Gastrocnemius medialis (tissue), 4 donors: ENCODE data around the gene VAT1. TPM values are rescaled to one million over a fixed set of nuclear protein-coding genes. Genes with fewer than 3 reads are reported as not detected.
A peak's percentile ranks its signal among the peaks of the same experiment; 100 is the strongest.
"Not testable (repeated sequence)": the region's sequence is repeated elsewhere in the genome, so short reads cannot be mapped to it uniquely, and the experiment has no call there.

Experiments
- ATAC-seq, 2 donors: fragments of 150-250 bp; one replicate each; pipeline ENCODE4 v1.9.1; 2016
- DNase-seq, 2 donors: peaks; one replicate each; pipeline ENCODE4 v3.0.0-alpha.2; 2019
- H3K27ac ChIP-seq, 4 donors: fragments of 200-600 bp; sonication (generic); 1 replicate in 1 of 4; 2 replicates in 3 of 4; pipeline ENCODE4 v1.5.1; 2016 to 2018; ENCODE audit warnings: mild to moderate bottlenecking in 2 of 4, moderate library complexity in 1 of 4
- H3K27me3 ChIP-seq, 3 donors: fragments of 200-600 bp; sonication (generic) in 2 of 3; 1 replicate in 1 of 3; 2 replicates in 2 of 3; pipeline versions ENCODE4 v1.5.1 to v1.6.0; 2016 to 2019; ENCODE audit warnings: mild to moderate bottlenecking in 1 of 3, moderate library complexity in 1 of 3
- H3K36me3 ChIP-seq, 2 donors: fragments of 200-600 bp; sonication (generic) in 1 of 2; one replicate each; pipeline ENCODE4 v1.5.1; 2017 to 2018
- H3K4me1 ChIP-seq, 2 donors: fragments of 200-600 bp; sonication (generic) in 1 of 2; one replicate each; pipeline ENCODE4 v1.5.1; 2016 to 2017; ENCODE audit warnings: mild to moderate bottlenecking in 2 of 2
- H3K4me3 ChIP-seq, 4 donors: fragments of 200-600 bp; sonication (generic) in 3 of 4; 1 replicate in 1 of 4; 2 replicates in 3 of 4; pipeline ENCODE4 v1.5.1; 2016 to 2019; ENCODE audit warnings: mild to moderate bottlenecking in 2 of 4
- H3K9me3 ChIP-seq, 3 donors: fragments of 200-600 bp; sonication (generic) in 2 of 3; 1 replicate in 1 of 3; 2 replicates in 2 of 3; pipeline ENCODE4 v1.5.1; 2016 to 2019
- CTCF ChIP-seq, 5 experiments: fragments of 450-650 bp in 3 of 5; fragments of 200-600 bp in 2 of 5; sonication (generic) in 2 of 5; IDR thresholded peaks in 4 of 5; conservative IDR thresholded peaks in 1 of 5; 1 replicate in 4 of 5; 2 replicates in 1 of 5; pipeline ENCODE4 v1.5.1; 2016 to 2019; ENCODE audit warnings: antibody characterized with exemption in 5 of 5, mild to moderate bottlenecking in 3 of 5, moderate library complexity in 3 of 5
- POLR2A ChIP-seq, 2 donors: fragments of 450-650 bp; IDR thresholded peaks; one replicate each; pipeline ENCODE4 v1.6.1; 2017; ENCODE audit warnings: antibody characterized with exemption in 2 of 2, mild to moderate bottlenecking in 2 of 2, moderate library complexity in 2 of 2
- in situ Hi-C, 4 donors: fragments of 200-750 bp; cut with MboI; loops; one replicate each; pipeline versions ENCODE4 v1.15.0 to v1.8.0; 2017; ENCODE audit warnings: low sequenced_read_pairs in 4 of 4
- intact Hi-C: fragments of 100-400 bp; cut with DNase I; formaldehyde crosslinking; loops from one replicate; pipeline ENCODE4 v1.15.1; 2023; ENCODE audit warnings: low total_unique reads
- total RNA-seq, 4 donors: library from RNA; depleted of rRNA; stranded (reverse); fragments of >200 nt; gene quantifications; one replicate each; pipeline versions ENCODE4 v1.1.0 to v1.2.3, GENCODE V29; 2016

The VAT1 gene
- total RNA-seq, 4 donors from 2014 or later, result 18.0 to 49.5 (median 35.8) TPM

- DNase-seq, result peak in 1 of 2 donors; percentile 71
- intact Hi-C loops, result no loop called here
- H3K36me3 ChIP-seq, result peaks cover 2 to 45% of the 10 kb centered on the region in 2 donors
- peak overlapping the region in 2 of 4 donors; percentile 24 to 40 for H3K27ac ChIP-seq
- no peaks in the 10 kb centered on the region for H3K27me3 ChIP-seq
- ATAC-seq, result peak; percentile 34 to 57
- TF ChIP-seq POLR2A (IDR thresholded peaks at IDR 0.05) (no peak), CTCF (IDR thresholded peaks at IDR 0.05 in 4 of 5, conservative IDR thresholded peaks at IDR 0.05 in 1 of 5) (no peak)
- H3K4me3 ChIP-seq, result no peak overlapping the region
- no peaks in the 10 kb centered on the region for H3K9me3 ChIP-seq
- H3K4me1 ChIP-seq, result peaks cover 15 to 22% of the 10 kb centered on the region in 2 donors
- in situ Hi-C loops, result loop anchor here in 1 of 4 donors (25.0 kb wide), 1 partner anchor 309 kb away; no protein-coding TSS in a partner anchor
Observed at GRCh38 chr17:43003542-43004172, 18.5 kb downstream of the VAT1 start.

- peaks cover 2 to 45% of the 10 kb centered on the region in 2 donors for H3K36me3 ChIP-seq
- H3K27me3 ChIP-seq, ATAC-seq, H3K9me3 ChIP-seq, intact Hi-C loops, DNase-seq, H3K4me3 ChIP-seq: not testable (repeated sequence)
- in situ Hi-C loops, result loop anchor here in 1 of 4 donors (25.0 kb wide), 1 partner anchor 311 kb away; no protein-coding TSS in a partner anchor
- H3K27ac ChIP-seq, result peak overlapping the region in 2 of 4 donors; percentile 20 to 63
- peaks cover 16 to 18% of the 10 kb centered on the region in 2 donors for H3K4me1 ChIP-seq
Observed at GRCh38 chr17:43000894-43001293, 21.3 kb downstream of the VAT1 start.

- TF ChIP-seq CTCF (IDR thresholded peaks at IDR 0.05 in 4 of 5, conservative IDR thresholded peaks at IDR 0.05 in 1 of 5), result no peak
- TF ChIP-seq POLR2A (IDR thresholded peaks at IDR 0.05), result no peak
- Histone ChIP-seq H3K27ac (peak overlapping the region; percentile 84 to 94 (median 91)), H3K4me1 (peaks cover 16 to 18% of the 10 kb centered on the region in 2 donors), H3K9me3 (no peaks in the 10 kb centered on the region), H3K36me3 (peaks cover 2 to 45% of the 10 kb centered on the region in 2 donors), H3K27me3 (no peaks in the 10 kb centered on the region), H3K4me3 (peak overlapping the region; percentile 84 to 92 (median 88))
- DNase-seq (no peak), ATAC-seq (no peak)
- in situ Hi-C loops (no loop called here), intact Hi-C loops (loop anchor here (5.0 to 10.0 kb wide), 3 partner anchors 167 to 316 kb away; partner anchors contain the start of genes NBR1 and PSME3)
Observed at GRCh38 chr17:42999003-42999525, 23.1 kb downstream of the VAT1 start.

- ATAC-seq, result peak; percentile 99
- Histone ChIP-seq H3K4me1 (peaks cover 16 to 18% of the 10 kb centered on the region in 2 donors), H3K4me3 (peak within 1 kb of the TSS; percentile 84 to 92 (median 88)), H3K27me3 (no peaks in the 10 kb centered on the region), H3K9me3 (no peaks in the 10 kb centered on the region), H3K36me3 (peaks cover 2 to 44% of the 10 kb centered on the region in 2 donors), H3K27ac (peak within 1 kb of the TSS; percentile 84 to 94 (median 91))
- peak; percentile 98 to 99 for DNase-seq
- in situ Hi-C loops, result no loop called here
- intact Hi-C loops, result loop anchor here (1.0 to 10.0 kb wide), 5 partner anchors 18 to 317 kb away; partner anchors contain the start of genes NBR1, PSME3, PTGES3L and RUNDC1
- TF ChIP-seq CTCF (IDR thresholded peaks at IDR 0.05 in 4 of 5, conservative IDR thresholded peaks at IDR 0.05 in 1 of 5) (peak; percentile 91 to 97 (median 93)), POLR2A (IDR thresholded peaks at IDR 0.05) (peak; percentile 90 to 91)
Observed at GRCh38 chr17:42997984-42998938, 23.9 kb downstream of the VAT1 start, which contains the start of gene RPL27. Gene RPL27 (plus strand): TSS chr17:42998419. CDS start chr17:42998751, 332 bp downstream.
